ENCODE measurements around the gene FKBP14.
A peak's percentile ranks its signal among the peaks of the same experiment; 100 is the strongest.

The FKBP14 gene

GRCh38 chr7:30026229-30027064 is at the start of gene FKBP14:
Gene FKBP14, minus strand, starts transcription at chr7:30026702. Its CDS starts 194 bp downstream, at chr7:30026508.
- peak; percentile 52 to 98 (median 92) for DNase-seq

GRCh38 chr7:30074422-30075030 is 48.0 kb upstream of the FKBP14 start:
- DNase-seq, result peak in 1 of 14 donors; percentile 12

DNA sequence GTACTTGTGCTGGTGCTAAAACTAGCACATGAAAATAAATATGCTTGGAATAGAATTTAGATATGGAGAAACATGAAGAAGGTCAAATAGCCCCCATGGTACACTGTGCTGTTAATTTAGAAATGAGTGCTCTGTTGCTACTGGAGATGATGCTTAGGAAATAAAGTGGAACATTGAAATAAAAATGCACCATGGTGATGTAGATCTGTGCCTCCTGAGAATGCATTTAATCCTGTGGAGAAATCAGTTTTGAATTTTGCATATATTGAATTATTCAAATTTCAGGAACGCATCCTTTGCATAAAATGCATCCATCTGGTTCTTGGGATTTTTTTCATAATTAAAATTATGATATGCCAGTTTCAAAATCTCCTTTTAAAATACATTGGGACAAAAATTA is 46.2 kb upstream of the FKBP14 start:
- no peak for DNase-seq

DNA sequence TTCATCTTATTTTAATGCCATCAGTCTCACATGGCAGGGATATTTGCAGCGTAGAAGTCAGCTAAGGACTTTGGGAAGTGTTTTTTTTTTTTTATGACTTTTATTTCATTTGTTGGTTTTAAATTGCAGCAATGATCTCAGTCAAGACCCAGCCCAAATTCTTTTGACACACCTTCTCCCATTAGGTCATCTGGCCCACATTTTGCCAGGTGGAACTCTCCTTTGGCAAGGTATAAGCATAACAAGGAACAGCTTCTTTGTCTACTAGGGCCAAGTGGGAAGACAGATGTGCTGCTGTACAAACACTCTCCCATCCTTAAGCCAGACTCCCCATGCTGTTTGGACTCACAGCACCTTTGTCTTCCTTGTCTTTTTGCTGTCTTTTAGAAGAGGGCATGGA is 43.5 kb upstream of the FKBP14 start:
- no peak for DNase-seq

DNA sequence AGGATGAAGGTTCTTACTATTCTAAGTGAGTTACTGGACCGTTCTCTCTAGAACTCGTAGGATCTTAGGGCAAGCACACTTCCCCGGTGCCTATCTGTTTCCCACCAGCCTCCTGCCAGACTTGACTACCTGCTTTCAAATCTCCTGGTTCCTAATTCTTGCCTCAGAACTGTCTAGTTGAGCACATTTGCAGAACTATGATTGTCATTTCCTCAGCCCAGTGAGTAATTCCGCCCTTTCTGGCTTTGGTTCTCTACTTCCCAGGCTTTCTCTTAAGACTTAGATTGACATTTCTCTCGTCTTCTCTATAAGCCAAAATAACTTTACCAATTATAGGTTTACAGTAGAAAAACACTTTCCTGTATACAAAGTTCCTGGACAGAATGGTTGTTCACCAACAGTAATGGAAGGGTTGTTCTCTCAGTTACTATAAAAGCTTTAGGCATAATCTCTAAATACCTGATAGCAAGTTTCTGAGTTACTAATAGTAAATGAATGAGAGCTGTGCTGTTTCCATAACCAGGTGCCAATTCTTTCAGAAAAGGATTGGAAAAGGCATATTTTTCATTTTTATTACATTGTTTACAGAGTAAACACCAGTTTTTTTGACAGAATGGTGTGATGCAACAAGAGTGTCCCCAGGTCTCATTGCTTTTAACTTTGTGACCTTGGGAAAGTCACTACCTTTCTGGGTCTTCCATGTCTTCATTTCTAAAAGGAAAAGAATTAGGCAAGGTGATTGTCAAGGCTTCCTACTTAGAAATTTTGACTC is 42.8 kb upstream of the FKBP14 start:
- DNase-seq, result no peak

- DNase-seq, result peak in 1 of 14 donors; percentile 8
Observed at GRCh38 chr7:30068117-30068516, 41.6 kb upstream of the FKBP14 start.

- no peak for DNase-seq
Observed at GRCh38 chr7:30066687-30067086, 40.2 kb upstream of the FKBP14 start.

DNA sequence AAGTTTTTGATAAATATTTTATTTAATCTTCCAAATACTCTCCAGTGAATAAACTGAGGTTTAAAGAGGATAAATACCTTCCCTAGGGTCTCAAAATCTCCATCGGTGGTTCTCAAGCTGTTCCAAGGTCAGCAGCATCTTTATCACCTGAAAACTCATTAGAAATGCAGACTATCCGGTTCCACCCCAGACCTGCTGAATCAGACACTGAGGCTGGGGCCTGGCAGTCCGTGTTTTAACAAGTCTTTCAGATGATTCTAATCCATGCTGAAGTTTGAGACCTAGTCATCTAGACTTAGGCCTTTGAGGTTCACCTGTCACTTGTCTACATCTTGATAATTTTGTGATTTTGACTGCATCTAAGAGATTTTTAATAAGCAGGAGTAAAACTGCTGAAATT is 39.2 kb upstream of the FKBP14 start:
- DNase-seq, result no peak

DNA sequence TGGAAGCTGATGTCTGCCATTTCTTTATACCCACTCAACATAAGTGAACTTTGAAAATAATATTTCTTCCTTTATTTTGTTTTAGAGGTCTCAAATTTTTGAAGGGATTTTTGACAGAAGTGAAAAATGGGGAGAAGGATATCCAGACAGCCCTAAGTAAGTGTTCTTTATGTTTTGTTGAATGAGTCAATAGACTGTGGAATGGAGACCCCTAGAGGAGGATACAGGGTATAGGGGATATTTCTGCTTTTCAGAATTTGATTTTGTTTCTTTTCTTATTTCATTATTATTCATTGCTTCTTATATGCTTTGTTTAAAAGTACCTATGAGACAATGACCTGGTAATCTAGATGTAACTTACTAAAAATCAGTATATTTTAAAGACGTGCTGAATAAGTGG is 36.1 kb upstream of the FKBP14 start:
- peak in 1 of 14 donors; percentile 38 for DNase-seq

GRCh38 chr7:30061786-30062185 is 35.3 kb upstream of the FKBP14 start:
- peak in 1 of 14 donors; percentile 38 for DNase-seq

GRCh38 chr7:30057741-30058140 is 31.2 kb upstream of the FKBP14 start:
- DNase-seq, result no peak

DNA sequence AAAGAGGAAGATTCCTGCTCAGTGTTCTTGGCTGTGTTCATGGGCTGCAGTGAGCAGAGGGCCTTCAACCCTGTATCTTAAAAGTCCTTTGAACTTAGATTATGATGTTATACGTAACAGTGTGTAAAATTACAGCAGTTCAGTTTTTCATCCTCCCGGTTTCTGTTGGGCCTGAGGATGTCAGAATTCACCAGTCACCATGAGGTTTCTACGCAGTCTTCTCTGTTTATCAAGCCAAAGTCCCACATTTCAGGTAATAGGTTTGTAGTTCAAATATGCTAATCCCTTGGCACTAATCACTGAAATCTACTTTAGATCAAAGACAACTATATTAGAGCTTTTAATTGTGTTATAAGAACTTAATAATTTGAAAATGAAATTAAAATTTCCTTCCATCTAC is 26.6 kb upstream of the FKBP14 start:
- DNase-seq, result no peak

GRCh38 chr7:30049173-30049572 is 22.7 kb upstream of the FKBP14 start:
- no peak for DNase-seq

GRCh38 chr7:30048582-30048981 is 22.1 kb upstream of the FKBP14 start:
- DNase-seq, result no peak

GRCh38 chr7:30047124-30047523 is 20.6 kb upstream of the FKBP14 start:
- DNase-seq, result no peak

DNA sequence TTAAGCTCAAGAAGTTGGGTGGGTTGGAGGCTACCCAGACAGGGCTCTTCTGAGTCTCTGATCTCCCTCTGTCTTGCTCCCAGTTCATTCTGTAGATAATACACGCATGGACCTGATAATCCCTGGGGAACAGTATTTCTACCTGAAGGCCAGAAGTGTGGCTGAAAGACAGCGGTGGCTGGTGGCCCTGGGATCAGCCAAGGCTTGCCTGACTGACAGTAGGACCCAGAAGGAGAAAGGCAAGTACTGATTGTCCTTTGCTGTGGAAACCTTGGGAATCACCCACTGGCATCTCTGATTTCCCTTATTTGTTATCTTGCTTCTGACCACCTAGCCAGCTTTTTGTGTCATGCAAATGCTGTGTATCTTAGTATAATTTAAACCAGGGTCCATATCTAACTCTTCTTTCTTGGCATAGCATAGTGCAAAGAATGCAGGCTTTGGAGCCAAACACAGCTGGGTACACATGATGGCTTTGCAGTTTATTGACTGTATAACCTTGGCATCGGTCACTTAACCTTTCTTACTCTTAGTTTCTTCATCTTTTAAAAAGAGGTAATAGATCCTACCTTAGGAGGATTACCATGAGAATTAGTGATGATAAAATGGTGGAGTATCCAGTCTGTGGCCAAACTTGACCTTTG is 19.7 kb upstream of the FKBP14 start:
- no peak for DNase-seq

- DNase-seq, result no peak
Observed at GRCh38 chr7:30041526-30042269, 15.2 kb upstream of the FKBP14 start.

GRCh38 chr7:30040938-30041337 is 14.4 kb upstream of the FKBP14 start:
- no peak for DNase-seq

DNA sequence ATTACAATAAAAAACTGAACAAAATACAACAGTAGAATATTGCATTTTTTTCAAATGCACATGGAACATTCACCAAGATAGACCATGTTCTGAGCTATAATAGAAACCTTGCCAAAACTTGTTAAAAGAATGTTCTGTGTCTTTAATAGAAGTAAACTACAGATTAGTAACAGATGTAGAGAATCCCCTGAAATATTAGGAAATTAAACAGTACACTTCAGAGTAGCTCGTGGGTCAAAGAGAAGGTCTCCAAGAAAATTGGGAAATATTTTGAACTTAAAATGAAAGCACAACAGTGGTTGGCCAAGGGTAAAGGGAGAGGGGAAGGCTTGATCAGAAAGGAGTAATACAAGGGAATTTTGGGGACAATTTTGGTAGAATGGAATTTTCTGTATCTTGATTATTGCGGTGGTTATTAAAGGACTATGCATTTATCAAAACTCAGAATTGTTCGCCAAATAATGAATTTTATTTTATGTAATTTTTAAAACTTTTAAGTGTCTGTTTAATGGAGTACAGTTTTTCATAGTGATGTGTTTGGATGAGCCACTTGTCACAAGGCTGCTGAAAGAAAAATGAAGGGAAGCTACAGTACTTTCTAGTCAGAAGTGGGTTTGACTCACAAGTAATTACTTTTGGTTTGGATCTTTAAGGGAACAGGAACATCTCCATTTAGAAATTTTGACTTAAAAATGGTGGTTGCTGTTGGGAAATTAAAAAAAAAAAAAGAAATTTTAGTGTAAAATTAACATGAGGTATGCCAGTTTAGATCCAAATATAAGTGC is 11.9 kb upstream of the FKBP14 start:
- DNase-seq, result no peak

GRCh38 chr7:30036220-30036619 is 9.7 kb upstream of the FKBP14 start:
- no peak for DNase-seq

DNA sequence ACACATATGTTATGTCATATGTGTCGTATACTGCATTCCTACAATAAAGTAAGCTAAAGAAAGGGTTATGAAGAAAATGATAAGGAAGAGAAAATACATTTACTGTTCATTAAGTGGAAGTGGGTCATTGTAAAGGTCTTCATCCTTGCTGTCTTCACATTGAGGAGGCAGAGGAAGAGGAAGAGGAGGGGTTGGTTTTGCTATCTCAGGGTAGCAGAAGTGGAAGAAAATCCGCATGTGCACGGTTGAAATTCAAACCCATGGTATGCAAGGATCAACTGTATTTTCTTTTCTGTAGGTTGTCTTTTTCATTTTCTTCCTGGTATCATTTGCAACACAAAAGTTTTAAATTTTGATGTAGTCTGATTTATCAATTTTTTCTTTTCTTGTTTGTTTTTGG is 8.0 kb upstream of the FKBP14 start:
- DNase-seq, result no peak
